Measurements from ENCODE around the gene RNF113B.

Gene RNF113B

DNA sequence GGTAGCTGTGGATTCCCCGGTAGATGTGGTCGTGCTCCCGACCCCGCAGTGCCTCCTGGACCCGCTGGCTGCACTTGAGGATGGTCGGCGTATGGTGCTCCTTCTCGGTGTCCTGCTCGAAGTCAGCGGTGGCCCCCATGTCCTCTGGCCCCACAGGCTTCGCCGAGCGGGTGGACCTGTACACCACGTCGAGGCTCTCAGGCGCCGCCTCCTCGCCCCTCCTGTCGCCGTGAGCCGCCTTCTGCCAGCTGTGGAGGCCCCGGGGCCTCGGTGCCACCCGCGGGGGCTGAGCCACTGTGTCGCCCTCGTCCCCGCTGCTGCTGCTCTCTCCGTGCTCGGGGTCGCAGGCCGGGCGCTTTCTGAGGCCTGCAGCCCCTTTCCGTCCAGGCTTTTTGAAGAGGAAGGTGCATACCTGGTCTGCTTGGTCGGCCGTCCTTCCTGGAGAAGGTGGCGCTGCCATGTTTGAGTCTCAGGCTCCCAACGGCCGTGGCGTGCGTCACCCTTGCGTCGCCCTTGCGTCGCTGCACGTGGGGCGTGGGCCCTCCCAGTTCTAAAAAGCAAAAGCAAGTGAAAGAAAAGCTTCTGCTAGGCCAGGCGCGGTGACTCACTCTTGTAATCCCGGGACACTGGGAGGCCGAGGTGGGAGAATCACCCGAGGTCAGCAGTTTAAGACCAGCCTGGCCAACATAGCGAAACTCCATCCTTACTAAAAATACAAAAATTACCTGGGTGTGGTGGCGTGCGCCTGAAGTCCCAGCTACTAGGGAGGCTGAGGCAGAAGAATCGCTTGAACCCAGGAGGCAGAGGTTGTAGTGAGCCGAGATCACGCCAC lies at the start of gene RNF113B:
Gene RNF113B, minus strand, starts transcription at position 493 of the 832 bp plus-strand sequence. Its CDS starts 33 bp downstream, at position 460.
- no peak for DNase-seq (ENCODE audit: low read depth)

DNA sequence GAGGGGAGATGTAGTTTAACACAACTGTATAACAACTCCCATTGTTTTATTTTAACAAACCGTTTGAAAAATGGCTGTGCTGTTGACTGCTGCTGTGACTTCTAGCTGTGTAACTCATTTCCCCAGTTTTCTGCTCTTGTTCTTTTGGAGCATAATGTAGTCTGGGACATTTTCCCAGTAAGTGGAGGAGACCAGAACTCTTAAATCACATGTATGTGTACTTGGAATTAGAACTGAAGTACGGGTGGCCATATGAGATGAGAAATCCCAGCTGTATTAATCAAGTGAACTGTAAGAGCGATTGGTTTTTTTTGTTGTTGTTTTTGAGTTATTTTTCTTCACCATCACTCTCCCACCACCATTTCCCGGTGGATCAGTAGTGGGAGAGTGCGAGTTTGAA lies 49.4 kb upstream of the RNF113B start:
- DNase-seq (ENCODE audit: low read depth): no peak

DNA sequence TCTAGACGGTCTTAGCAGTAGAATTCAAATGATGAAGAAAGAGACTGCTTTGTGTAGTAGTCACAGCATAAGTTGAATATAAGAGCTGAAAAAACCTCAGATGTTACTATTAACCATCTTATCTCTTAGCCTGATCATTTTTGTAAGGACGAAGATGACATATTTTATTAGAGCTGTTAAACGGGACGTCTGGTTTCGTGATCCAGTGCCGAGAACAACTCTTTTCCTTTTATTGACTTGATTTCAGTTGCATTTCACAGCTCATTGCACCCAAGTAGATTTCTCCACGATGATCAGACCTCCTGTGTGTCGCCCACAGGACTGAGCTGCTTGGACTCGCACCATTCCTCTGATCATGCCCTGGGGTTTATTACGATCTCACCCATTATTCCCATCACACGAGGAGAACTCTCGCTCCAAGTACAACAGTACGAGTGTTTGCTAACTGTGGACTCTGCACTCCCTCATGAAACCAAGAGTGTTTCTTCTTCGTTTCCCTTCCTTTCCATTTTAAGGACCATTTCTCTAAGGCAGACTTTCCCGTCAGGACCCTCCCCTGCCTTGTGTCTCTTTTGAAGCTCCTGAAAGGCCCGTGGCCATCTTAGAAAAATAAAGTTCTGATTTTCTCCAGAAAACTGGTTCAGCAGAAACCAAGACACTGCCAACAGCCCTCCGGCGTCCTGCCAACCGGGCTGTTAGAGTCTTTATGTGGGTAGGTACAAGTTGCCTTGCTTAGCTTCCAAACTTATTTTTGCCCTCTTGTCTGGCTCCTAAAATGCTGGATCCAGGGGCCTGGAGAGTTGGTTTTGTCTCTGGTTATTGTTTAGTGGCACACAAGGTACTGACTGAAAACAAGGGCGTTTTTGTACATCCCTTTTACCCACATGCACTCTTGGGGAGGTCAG lies 48.2 kb upstream of the RNF113B start:
- no peak for DNase-seq (ENCODE audit: low read depth)

DNA sequence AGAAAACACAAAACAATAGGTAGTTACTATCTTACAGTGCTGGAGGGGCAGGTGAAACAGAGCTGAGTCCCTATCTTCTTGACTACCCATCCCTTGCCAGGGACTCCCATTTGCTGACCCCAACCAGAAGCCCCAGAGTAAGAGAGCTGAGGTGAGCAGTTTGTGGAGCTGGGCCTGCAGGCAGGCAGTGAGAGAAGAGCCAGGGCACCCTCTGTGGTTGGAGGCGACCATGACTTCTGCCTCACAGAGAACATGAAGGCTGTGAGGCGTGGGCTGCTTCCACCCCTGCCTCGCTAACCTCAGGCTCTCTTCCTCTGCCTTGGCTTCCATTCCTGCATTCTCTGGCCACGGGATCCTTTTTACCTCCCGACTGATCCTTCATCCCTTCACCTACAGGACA lies 47.5 kb upstream of the RNF113B start:
- DNase-seq (ENCODE audit: low read depth): no peak

DNA sequence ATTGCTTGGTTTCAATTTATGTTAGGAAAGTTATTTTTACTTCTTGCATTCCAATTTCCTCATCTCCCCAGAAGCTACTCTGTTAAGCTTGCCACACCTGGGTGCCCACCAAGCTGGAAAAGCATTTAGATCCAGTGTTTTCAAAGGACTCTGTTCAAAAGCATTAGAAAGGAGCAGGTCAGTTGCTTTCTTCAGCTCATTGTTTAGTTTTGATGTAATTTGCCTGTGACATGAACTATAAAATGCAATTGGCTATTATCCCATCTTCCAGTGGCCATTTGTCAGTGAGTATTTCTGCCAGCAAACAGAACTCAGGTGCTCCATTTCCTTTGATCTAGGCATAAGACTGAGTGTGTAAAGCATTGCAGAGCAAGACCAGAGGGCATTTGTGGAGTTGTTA lies 46.7 kb upstream of the RNF113B start:
- DNase-seq (ENCODE audit: low read depth): no peak

DNA sequence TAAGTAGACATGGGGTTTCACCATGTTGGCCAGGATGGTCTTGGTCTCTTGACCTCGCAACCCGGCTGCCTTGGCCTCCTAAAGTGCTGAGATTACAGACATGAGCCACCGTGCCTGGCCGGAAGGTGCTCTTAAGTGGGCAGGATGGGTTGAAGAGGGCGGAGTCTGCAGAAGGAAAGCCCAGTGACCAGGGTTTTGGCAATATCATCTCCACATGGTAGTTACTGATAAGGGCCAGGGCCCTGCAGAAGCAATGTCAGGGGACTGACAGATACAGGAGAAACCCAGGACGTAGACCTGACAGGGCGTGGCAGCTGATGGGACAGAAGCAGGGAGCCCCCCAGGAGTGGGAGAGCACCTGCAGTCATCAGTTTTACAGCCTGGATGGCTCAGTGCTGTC lies 45.7 kb upstream of the RNF113B start:
- DNase-seq (ENCODE audit: low read depth): no peak

DNA sequence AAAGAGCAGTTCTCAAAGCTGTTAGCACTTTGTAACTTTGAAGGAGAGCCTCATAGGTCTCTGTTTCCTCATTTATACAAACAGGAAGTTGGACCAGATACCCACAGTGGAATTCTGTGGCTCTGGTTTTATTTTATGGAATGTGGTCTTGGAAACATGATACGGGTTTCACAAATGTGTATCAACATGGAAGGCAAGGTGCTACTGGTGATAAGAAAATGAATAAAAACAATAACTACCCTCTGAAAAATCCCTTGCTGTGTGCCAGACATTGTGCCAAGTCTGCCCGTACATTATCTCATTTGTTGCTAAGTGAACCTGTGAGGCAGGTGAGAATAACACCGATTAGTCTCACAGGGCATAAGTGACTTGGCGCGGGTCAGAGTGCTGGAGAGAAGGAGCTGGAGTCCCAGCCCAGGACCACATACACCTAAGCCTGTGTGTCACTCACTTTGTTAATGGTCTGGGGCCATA lies 45.0 kb upstream of the RNF113B start:
- DNase-seq (ENCODE audit: low read depth): no peak

DNA sequence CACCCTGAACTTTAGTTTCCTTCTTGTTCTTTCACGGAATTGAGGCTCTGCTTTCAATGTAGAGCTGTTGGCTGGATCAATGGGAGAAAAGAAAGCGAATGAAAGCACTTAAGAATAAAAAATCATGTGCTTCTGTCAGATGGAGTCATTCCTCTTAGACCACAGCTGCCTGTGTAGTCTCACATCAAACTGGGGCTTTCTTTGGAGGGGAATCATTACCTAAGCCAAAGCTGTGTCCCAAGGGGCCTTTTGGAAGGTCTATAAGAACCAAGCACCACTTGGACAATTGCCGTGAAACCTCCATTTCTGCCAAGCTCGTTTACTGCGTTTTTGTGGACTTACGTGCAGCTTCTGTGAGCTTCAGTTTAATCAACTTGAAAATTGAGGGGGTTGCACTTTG lies 44.2 kb upstream of the RNF113B start:
- DNase-seq (ENCODE audit: low read depth): no peak

DNA sequence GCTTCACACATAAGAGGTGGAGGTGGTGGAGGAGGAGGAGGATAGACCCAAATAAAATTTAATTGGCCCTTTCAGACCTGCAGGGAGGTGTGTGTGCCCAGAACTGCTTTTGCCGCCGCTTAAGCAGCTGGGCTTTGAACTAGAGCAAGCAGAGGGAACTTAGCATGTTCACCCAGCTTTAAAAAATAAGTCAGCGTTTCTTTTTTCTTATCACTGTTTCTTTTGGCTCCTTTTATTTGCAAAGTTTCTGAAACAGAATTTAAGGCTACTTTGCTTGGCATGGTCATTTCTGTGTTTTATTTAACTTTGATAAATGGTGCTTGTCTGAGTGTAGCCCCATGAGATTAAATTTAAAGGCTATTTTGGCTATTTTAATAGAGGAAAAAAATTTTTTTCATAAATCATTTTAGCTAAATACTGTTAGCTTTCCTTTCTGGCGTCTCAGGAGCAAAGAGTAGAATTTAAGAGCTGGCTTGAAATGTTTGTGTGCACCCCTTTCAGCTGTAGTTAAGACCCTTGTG lies 43.3 kb upstream of the RNF113B start:
- no peak for DNase-seq (ENCODE audit: low read depth)

DNA sequence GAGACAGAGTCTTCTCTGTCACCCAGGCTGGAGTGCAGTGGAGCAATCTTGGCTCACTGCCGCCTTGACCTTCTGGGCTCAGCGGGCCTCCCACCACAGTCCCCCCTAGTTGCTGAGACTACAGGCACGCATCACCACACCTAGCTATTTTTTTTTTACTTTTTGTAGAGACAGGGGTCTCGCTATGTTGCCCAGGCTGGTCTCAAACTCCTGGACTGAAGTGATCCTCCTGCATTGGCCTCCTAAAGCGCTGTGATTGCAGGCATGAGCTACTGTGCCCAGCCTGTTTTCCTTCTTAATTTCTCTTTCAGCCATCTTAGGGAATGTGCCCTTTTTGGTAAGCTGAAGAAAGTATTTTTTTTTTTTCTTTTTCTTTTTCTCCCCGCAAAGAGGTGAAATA lies 42.6 kb upstream of the RNF113B start:
- DNase-seq (ENCODE audit: low read depth): no peak

DNA sequence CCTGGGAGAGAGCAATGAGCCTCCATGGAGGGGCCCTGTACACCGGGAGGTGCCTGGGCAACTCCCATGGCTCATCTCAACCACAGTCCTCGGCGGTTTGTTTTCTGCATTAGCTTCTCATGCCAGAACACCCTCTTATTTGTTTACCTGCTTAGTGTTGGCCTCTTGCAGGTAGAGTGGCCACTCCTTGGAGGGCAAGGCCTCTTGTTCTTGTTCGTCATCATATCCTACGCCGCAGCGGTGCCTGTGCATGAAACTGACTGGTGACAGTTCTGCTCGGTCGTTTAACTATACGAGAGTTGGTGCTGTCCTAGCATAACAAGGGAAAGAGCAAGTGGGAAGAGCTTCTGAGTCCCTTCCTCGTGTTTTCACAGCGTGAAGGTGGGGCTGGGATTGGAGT lies 40.5 kb upstream of the RNF113B start:
- no peak for DNase-seq (ENCODE audit: low read depth)

DNA sequence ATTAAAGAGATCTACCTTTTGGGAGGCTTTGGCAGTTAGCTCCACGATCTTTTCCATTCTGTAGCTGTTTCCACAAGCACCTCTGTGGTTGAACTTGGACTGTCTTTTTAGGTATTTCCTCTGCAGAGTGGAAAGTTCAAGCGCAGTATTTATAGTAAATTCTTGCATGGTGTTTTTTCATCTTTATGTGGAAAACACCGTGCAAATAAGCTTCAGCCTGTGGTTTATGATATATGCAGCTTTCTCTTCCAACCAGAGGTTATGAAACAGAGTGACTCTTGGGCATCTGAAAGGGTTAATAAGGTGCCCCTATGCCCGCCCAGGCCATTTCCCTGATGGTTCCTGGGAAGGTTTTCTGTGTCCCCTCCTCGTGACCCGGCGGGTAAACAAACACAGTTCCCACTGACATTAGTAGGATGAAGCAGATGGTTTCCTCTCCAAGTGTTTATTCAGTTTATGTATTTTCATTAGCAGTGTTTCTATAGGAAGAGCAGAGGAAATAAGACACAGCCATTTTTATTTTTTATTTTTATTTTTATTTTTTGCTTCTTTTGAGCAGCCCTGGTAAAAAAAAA lies 39.7 kb upstream of the RNF113B start:
- no peak for DNase-seq (ENCODE audit: low read depth)

DNA sequence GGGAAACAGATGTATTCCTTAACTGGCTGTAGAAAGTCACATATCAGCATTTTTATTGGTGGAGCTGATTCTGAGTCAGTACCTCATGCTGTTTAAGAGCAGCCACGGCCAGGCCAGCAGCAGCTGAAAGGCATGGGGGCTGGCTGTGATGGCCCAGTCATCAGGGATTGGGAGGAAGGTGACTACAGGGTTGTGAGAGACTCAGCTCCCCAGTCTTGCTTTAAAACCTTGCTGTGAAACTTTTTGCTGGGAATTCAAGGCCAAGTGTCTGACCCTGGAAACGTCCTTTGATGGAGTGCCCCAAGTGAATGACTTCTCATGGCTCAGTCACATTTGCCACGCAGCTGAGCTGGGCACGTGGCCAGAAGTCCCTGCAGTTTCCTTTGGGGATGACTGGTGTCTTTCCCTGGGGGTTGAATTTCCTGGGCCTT lies 39.1 kb upstream of the RNF113B start:
- DNase-seq (ENCODE audit: low read depth): no peak

DNA sequence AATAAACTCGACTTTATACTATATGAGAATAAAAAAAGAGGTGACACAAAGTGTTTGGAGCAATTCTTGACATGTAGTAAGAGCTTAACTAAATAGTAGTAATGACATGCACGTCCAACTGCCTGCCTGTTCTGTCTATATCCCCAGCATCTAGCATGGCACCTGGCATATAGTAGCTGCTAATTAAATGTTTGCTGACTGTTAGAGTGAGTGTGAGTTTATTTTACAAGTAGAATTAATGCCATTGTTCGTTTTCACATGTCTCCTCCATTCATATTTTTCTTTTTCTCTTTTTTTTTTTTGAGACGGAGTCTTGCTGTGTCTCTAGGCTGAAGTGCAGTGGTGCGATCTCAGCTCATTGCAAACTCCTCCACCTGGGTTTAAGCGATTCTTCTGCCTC lies 38.4 kb upstream of the RNF113B start:
- no peak for DNase-seq (ENCODE audit: low read depth)

DNA sequence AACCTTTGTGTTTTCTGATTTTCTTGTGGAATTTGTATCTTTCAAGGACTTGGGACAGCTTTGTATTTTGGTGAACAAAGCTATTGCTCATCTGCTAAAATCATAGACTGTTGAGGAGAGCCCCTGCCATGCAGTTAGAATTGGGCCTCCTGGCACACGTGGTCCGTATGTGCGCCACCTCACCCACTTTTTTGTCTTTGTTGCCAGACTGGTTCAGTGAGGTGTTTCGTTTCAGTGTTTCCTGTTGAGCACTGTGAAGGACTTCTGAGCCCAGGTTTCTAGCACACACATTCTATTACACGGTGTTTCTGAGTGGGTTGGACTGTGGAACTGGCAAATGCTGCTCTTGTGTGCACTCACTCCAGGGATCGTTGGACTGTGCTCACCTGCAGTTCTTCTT lies 37.6 kb upstream of the RNF113B start:
- no peak for DNase-seq (ENCODE audit: low read depth)

DNA sequence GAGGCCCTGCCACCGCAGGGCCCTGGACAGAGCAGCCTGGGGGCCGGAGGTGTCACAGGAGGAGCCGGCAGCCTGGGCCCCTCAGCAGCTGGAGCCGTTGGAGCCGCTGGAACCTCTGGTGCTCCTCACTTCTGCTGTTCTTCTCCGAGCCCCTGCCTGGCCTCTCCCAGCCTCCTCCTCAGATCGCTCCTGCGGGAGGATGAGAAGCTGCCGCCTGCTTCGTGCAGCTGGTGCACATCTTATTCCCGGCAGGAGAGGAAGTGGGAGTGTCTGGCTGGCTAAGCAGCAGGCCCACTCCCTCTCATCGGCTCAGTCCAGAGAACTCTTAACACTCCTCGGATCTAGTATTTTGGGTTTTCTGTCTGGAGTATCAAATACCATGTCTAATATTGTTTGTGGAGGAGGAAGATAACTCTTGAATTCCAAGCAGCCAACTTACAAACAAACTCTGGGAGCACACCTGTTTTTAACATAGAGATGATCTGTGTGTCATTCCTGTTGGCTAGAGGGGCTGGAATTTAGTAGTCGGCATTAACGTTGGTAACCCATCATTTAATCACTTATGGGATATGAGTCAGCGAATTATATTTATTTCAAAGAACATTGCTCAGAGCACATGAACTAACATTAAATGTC lies 37.1 kb upstream of the RNF113B start:
- no peak for DNase-seq (ENCODE audit: low read depth)

DNA sequence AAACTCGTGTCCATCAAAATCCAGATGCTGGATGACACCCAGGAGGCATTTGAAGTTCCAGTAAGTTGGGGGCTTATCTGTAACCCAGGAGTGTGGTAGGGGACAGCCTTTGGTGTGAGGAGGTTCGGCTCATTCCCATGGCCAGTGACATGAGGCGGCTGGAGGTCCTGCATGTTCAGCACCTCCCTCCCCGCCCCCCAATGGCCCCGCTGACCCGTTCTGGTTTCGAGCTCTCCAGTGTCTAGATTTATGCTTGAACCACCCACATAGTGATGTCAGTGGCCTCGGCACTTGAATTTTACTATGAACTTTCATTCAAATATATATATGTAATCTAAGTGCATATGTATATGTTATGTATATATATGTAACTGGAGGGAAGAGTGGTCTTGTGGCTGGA lies 36.3 kb upstream of the RNF113B start:
- DNase-seq (ENCODE audit: low read depth): no peak

DNA sequence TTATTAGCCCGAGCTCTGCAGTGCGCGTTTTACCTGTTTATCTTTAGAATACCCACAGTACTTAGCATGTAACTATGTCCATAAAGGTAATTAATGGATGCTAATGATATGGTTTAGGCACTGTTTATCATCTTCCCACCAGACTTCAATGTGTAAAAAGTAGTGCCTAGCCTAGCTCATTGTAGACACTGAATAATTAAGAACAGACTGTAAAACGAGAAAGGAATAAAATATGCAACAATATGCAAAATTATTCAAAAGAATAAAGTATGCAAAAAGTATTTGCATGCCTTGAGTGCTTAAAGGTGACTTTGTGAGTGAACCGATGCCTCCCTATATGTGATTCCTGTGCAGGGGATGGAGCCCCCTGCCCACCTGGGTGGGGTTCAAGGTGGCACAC lies 35.7 kb upstream of the RNF113B start:
- DNase-seq (ENCODE audit: low read depth): no peak

DNA sequence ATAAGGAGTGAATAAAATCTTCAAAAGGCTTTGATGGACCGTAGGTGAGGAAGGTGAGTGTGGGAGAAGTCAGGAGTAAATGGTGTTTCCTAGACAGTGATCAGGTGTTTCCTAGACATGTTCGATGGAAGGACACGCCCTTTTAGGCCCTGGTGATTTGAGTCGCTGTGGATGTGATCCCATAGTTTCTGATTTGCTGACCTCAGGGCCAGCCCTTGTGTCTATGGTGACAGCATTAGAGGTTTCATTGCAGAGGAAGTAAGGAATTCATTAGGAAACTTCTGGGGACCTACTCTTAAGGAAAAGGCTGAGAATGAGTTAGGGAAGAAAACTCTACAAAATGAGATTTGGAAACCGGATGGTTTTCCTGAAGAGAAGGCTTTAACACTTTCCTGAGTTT lies 31.5 kb upstream of the RNF113B start:
- DNase-seq (ENCODE audit: low read depth): no peak

DNA sequence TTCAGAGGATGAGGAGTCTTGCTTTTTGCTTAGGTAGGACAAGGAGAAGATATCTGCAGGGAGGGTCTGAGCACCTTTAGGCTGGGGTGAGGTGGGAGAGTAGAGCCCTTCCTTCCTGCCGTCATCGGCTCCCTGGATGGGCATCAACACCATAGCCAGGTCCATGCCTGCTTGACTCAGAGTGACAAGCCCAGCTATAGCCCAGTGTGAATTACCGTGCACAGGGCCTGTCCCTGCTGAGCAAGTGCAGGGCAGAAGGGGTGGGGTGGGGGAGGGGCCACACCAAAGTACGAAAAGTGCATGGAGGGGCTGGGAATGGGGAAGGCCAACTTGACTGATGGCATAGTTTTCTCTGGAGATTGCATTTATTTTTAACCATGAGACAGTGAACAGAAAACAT lies 30.3 kb upstream of the RNF113B start:
- no peak for DNase-seq (ENCODE audit: low read depth)

DNA sequence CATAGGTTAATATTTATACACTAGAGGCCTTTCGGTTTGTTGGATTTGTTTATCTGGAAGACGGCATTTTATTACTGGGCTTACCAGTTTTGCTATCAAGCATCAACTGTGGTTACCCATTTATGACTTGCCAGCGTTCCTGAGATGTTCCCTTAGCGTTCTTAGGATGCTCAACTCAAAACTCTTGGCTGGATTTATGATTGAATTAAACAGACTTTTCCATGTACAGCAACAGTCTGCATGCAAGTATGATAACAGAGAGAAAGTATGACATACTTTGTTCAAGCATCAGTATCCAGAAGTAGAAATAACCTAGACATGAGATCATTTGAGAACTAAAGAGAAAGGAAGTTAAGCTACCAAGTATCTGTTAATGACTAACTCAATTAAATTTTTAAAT lies 29.9 kb upstream of the RNF113B start:
- no peak for DNase-seq (ENCODE audit: low read depth)

DNA sequence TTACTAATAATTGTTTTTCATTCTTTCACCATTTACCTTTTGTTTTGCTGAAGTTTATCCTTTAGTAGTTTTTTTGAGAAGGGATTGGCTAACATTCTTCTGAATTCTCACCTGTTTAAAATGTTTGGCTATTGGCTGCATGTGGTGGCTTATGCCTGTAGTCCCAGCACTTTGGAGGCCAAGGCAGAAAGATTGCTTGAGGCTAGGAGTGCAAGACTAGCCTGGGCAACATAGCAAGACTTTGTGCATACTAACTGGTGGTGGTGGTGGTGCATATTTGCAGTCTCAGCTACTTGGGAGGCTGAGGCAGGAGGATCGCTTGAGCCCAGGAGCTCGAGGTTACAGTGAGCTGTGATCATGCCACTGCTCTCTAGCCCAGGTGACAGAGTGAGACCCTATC lies 27.5 kb upstream of the RNF113B start:
- no peak for DNase-seq (ENCODE audit: low read depth)
